GM23338 (cell line): ENCODE results near the gene GMPPA.

ENCODE experiments used
- EZH2 ChIP-seq: fragments of 200-600 bp; sonication (generic); IDR thresholded peaks from one replicate; pipeline ENCODE4 v1.8.0; 2017; ENCODE audit warnings: antibody characterized with exemption, mild to moderate bottlenecking, low read depth; ENCODE audit not compliant: unreplicated experiment
- EZH2phosphoT487 ChIP-seq: fragments of 200-600 bp; sonication (generic); IDR thresholded peaks from one replicate; pipeline ENCODE4 v1.8.1; 2018; ENCODE audit warnings: antibody characterized with exemption; ENCODE audit not compliant: unreplicated experiment
- POLR2AphosphoS5 ChIP-seq: IDR thresholded peaks from 2 replicates; pipeline ENCODE4 v1.6.1; 2016; ENCODE audit warnings: antibody characterized with exemption, low read depth
- REST ChIP-seq: IDR thresholded peaks from one replicate; pipeline ENCODE4 v1.6.1; 2018; ENCODE audit warnings: antibody characterized with exemption; ENCODE audit not compliant: unreplicated experiment
- TF ChIP-seq, protein P1 (sequence below), 2 experiments: fragments of 200-600 bp in 1 of 2; sonication (generic) in 1 of 2; conservative IDR thresholded peaks; 2 replicates each; pipeline versions ENCODE4 v1.5.1 to v1.6.1; 2016 to 2017; ENCODE audit warnings: antibody characterized with exemption in 2 of 2, low read depth in 2 of 2, mild to moderate bottlenecking in 2 of 2, moderate library complexity in 1 of 2

DNA sequence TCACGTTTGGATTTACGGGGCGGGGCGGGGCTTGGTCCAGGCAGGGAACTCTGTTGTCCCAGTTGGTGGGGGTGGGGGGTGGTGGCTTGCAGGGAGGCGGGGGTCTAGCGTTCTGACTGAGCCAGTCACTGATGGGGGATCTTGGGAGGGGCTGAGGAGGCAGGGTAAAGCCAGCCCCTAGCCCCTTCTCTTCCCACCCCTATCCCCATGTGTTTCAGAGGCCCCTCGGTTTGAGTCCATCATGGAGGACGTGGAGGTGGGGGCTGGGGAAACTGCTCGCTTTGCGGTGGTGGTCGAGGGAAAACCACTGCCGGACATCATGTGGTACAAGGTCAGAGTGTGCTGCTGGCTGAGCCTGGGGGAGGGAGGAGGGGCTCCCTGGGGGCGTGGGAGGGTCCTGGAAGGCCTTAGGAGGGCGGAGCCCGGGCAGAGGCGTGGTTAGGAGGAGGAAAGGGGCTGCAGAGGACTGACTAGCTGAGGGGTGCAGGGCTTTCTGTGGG, 22.0 kb upstream of the GMPPA start:
- TF ChIP-seq, protein P1, sequence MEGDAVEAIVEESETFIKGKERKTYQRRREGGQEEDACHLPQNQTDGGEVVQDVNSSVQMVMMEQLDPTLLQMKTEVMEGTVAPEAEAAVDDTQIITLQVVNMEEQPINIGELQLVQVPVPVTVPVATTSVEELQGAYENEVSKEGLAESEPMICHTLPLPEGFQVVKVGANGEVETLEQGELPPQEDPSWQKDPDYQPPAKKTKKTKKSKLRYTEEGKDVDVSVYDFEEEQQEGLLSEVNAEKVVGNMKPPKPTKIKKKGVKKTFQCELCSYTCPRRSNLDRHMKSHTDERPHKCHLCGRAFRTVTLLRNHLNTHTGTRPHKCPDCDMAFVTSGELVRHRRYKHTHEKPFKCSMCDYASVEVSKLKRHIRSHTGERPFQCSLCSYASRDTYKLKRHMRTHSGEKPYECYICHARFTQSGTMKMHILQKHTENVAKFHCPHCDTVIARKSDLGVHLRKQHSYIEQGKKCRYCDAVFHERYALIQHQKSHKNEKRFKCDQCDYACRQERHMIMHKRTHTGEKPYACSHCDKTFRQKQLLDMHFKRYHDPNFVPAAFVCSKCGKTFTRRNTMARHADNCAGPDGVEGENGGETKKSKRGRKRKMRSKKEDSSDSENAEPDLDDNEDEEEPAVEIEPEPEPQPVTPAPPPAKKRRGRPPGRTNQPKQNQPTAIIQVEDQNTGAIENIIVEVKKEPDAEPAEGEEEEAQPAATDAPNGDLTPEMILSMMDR (conservative IDR thresholded peaks at IDR 0.05; ENCODE audit: low read depth in 2 of 2): no peak
- TF ChIP-seq REST (no peak), EZH2 (no peak), POLR2AphosphoS5 (peak; percentile 76), EZH2phosphoT487 (no peak)
